Naive thymus-derived CD4-positive, alpha-beta T cell (primary cell): Measurements from ENCODE around the gene SIRT7. TPM values are rescaled to one million over a fixed set of nuclear protein-coding genes. Genes with fewer than 3 reads are reported as not detected.

Experiments
- ATAC-seq: fragments of 150-1000 bp; cut with Tn5 transposase; 2 replicates; pipeline ENCODE4 v1.10.0; 2021; ENCODE audit warnings: mild to moderate bottlenecking, moderate library complexity
- CTCF ChIA-PET: fragments of 350-600 bp; sonication (Branson Sonifier 250); formaldehyde crosslinking; loops from one replicate; lab custom pipeline; 2021; ENCODE audit warnings: antibody characterized with exemption; lab: Charles Lee
- POLR2A ChIA-PET: fragments of 350-600 bp; sonication (Branson Sonifier 250); formaldehyde crosslinking; loops from one replicate; lab custom pipeline; 2021; ENCODE audit warnings: antibody characterized with exemption, inconsistent platforms; lab: Charles Lee
- DNase-seq, 9 donors: peaks; one replicate each; pipeline versions ENCODE4 v3.0.0 to v3.0.0-alpha.2; 2020 to 2022; ENCODE audit warnings: mixed read lengths in 1 of 9
- H3K27ac ChIP-seq: one replicate; pipeline ENCODE4 v1.7.0; 2013; ENCODE audit warnings: mild to moderate bottlenecking, low read depth, low read length, moderate library complexity
- H3K27me3 ChIP-seq, 2 donors: one replicate each; pipeline ENCODE4 v1.7.0; 2013; ENCODE audit warnings: low read length in 2 of 2, mild to moderate bottlenecking in 2 of 2, moderate library complexity in 2 of 2; ENCODE audit not compliant: control insufficient read depth in 2 of 2, insufficient read depth in 2 of 2
- H3K36me3 ChIP-seq, 3 experiments: 1 replicate in 2 of 3; 2 replicates in 1 of 3; pipeline ENCODE4 v1.7.0; 2013; ENCODE audit warnings: low read length in 3 of 3, mild to moderate bottlenecking in 3 of 3, moderate library complexity in 1 of 3; ENCODE audit not compliant: insufficient read depth in 3 of 3, control insufficient read depth in 2 of 3
- H3K4me1 ChIP-seq, 2 donors: one replicate each; pipeline ENCODE4 v1.7.0; 2013; ENCODE audit warnings: low read length in 2 of 2, mild to moderate bottlenecking in 2 of 2, moderate library complexity in 1 of 2; ENCODE audit not compliant: control insufficient read depth in 2 of 2, insufficient read depth in 2 of 2
- H3K4me3 ChIP-seq: 2 replicates; pipeline ENCODE4 v1.7.0; 2013; ENCODE audit warnings: mild to moderate bottlenecking, low read length
- H3K9me3 ChIP-seq, 3 experiments: 1 replicate in 2 of 3; 2 replicates in 1 of 3; pipeline ENCODE4 v1.7.0; 2013; ENCODE audit warnings: low read length in 3 of 3; ENCODE audit not compliant: control insufficient read depth in 2 of 3
- H3K27ac Mint-ChIP-seq, 9 donors: one replicate each; pipeline ENCODE4 v1.8.0; 2020 to 2022; ENCODE audit warnings: mixed read lengths in 9 of 9, mild to moderate bottlenecking in 8 of 9, moderate library complexity in 5 of 9, inconsistent platforms in 2 of 9
- H3K27me3 Mint-ChIP-seq, 5 donors: one replicate each; pipeline ENCODE4 v1.8.0; 2021 to 2022; ENCODE audit warnings: mixed read lengths in 5 of 5, mild to moderate bottlenecking in 1 of 5
- H3K36me3 Mint-ChIP-seq, 5 donors: one replicate each; pipeline ENCODE4 v1.8.0; 2020 to 2022; ENCODE audit warnings: mixed read lengths in 5 of 5, mild to moderate bottlenecking in 3 of 5, inconsistent platforms in 1 of 5
- H3K4me1 Mint-ChIP-seq, 7 donors: one replicate each; pipeline ENCODE4 v1.8.0; 2020 to 2022; ENCODE audit warnings: mixed read lengths in 7 of 7, mild to moderate bottlenecking in 3 of 7, inconsistent platforms in 1 of 7
- H3K4me3 Mint-ChIP-seq, 10 donors: one replicate each; pipeline ENCODE4 v1.8.0; 2020 to 2022; ENCODE audit warnings: mild to moderate bottlenecking in 10 of 10, mixed read lengths in 10 of 10, moderate library complexity in 6 of 10, inconsistent platforms in 2 of 10
- H3K9me3 Mint-ChIP-seq, 11 donors: one replicate each; pipeline ENCODE4 v1.8.0; 2020 to 2022; ENCODE audit warnings: mixed read lengths in 11 of 11, mild to moderate bottlenecking in 4 of 11, inconsistent platforms in 1 of 11, moderate library complexity in 1 of 11
- intact Hi-C, 2 donors: fragments of 100-400 bp; cut with micrococcal nuclease; formaldehyde crosslinking; loops; one replicate each; pipeline ENCODE4 v1.15.1; 2023
- polyA plus RNA-seq, 2 donors: library from polyadenylated mRNA; unstranded; fragments of 300-500 nt; fragmentation: Illumina TruSeq; gene quantifications; one replicate each; pipeline ENCODE4 v1.2.3, GENCODE V29; 2021
- total RNA-seq, 6 experiments: library from RNA in 5 of 6; stranded (reverse) in 5 of 6; gene quantifications; 1 replicate in 5 of 6; 2 replicates in 1 of 6; pipeline ENCODE4 v1.2.3 and lab custom pipeline; 2021 to 2026

Gene SIRT7
- total and polyA plus RNA-seq, 7 experiments from 2014 or later, result 21.6 to 81.4 (median 56.8) TPM

DNA sequence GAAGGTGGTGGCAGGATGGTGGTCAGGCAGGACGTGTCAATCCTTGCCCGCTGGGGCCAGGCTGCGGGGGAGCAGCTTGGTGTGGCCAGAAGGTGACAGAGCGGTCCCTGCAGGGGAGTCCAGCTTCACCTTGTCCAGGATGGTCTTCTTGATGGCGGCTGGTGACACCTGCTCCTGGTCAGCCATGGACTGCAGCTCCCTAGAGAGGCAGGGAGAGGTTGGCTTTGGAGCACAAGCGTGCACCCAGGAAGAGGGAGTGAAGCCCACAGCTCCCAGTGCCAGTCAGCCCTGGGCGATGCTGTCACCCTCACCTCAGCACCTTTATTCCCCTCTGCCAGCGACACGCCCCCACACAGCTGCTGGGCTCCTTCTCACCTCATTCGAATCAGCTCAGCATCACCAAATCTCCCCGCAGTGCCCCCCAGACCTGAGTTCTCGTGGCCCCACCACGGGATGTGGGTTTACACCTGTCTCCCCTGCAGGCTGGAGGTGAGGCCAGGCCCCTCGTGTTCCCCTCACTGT, 15.3 kb upstream of the SIRT7 start:
- Histone ChIP-seq H3K27ac (no peak overlapping the region), H3K4me3 (no peak overlapping the region), H3K27me3 (peaks cover 0 to 13% of the 10 kb centered on the region in 2 donors), H3K4me1 (peaks cover 5 to 6% of the 10 kb centered on the region in 2 donors), H3K36me3 (no peaks in the 10 kb centered on the region), H3K9me3 (no peaks in the 10 kb centered on the region)
- H3K9me3 Mint-ChIP-seq, result no peaks in the 10 kb centered on the region
- H3K27ac Mint-ChIP-seq, result peak overlapping the region in 1 of 9 donors; percentile 25
- H3K36me3 Mint-ChIP-seq, result no peaks in the 10 kb centered on the region
- H3K27me3 Mint-ChIP-seq, result peaks cover 0 to 18% (median 0%) of the 10 kb centered on the region in 5 donors
- ATAC-seq, result no peak
- intact Hi-C loops, result no loop called here
- H3K4me3 Mint-ChIP-seq, result peak overlapping the region in 1 of 10 donors; percentile 51
- CTCF ChIA-PET, result no interaction called here
- POLR2A ChIA-PET, result interaction anchor here (0.7 kb wide), 1 partner anchor 104 kb away, joined by 3 read pairs; the partner anchor contains the start of gene DCXR
- peaks cover 0 to 13% (median 9%) of the 10 kb centered on the region in 7 donors for H3K4me1 Mint-ChIP-seq
- DNase-seq, result no peak

DNA sequence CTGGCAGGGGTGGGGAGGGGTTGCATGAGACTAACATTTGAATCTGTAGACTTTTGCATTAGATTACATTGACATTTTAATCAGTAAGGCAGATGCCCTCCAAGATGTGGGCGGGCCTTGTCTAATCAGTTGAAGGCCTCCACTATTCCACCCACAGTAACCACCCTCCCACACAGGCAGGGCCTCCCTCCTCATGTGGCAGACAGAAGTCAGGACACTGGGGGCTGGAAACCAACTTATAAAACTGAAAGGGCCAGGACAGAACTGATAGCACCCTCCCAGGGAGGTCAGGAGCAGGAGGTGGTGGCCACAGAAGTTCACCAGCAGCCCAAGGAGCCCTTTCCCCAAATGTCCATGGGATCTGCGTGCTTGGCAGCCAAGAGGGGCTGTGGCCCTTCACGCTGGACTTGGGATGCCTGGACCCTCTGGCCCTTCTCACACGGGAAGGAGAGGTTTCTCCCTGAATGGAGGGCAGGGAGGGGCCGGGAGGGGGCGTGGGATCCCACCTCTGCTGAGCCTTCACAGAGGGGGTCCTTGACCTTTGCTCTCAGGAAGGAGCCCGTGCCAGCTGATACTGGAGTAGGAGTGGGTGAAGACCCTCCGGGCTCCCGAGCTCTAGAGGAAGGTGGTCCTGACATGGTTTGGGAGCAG, 14.5 kb upstream of the SIRT7 start:
- Histone ChIP-seq H3K4me1 (peaks cover 8 to 9% of the 10 kb centered on the region in 2 donors), H3K27me3 (peaks cover 0 to 13% of the 10 kb centered on the region in 2 donors), H3K9me3 (no peaks in the 10 kb centered on the region), H3K4me3 (no peak overlapping the region), H3K36me3 (no peaks in the 10 kb centered on the region), H3K27ac (no peak overlapping the region)
- DNase-seq, result no peak
- Mint-ChIP-seq H3K9me3 (no peaks in the 10 kb centered on the region), H3K4me3 (no peak overlapping the region), H3K27me3 (peaks cover 0 to 18% (median 0%) of the 10 kb centered on the region in 5 donors), H3K27ac (no peak overlapping the region), H3K36me3 (no peaks in the 10 kb centered on the region), H3K4me1 (peaks cover 0 to 11% (median 4%) of the 10 kb centered on the region in 7 donors)
- POLR2A ChIA-PET, result interaction anchor here (0.7 kb wide), 1 partner anchor 105 kb away, joined by 3 read pairs; the partner anchor contains the start of gene DCXR
- intact Hi-C loops, result no loop called here
- CTCF ChIA-PET, result no interaction called here
- no peak for ATAC-seq

DNA sequence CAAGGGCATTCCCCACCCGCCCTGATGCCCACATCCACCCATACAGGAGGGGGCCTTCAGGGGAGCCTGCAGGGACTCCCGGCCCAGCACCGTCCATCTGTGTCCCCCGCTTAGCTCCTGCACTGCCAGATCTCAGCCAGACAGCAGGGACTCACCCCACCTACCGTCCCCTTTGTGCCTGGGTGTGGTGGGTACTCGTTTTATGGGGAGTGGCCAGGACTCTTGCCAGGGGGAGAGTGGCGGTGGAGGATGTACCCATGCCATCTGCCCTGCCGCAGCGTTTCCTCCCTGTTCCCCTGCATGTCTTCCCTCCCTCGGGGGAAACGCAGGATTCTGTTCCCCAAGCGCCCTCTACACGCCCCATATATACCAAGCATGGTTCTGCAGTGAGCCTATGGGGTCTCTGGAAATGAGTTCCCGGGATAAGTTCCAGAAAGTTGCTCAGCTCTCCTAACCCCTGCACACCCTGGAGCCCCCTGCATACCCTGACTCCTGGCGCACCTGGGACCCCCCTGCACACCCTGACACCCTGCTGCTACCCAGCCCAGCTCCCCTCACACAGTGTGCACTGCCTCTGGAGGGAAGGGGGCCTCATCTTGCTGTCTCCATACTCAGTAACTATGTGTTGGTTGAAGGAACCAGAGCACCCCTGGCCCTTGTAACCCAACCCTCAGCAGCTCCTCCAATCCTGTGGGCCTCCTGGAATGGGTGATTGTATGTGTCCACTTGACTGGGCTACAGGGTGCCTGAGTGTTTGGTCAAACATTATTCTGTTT, 13.8 kb upstream of the SIRT7 start:
- POLR2A ChIA-PET, result no interaction called here

DNA sequence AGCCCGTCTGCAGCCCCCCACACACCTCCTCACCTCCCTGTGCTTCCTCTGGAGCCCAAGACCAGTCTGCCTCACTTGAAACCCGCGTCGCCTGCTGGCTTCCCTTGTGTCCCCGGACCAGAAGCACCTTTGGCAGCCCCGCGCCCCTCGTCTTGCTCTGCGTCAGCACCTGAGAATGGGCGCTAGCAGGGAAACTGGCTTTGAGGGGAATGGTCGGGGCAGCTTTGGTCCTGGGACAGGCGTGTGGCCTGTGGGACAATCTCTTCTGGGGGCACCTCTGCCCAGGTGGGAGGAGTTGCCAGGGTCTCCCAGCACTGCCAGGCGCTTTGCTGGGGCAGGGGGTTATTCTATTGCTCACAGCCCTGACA, 13.2 kb upstream of the SIRT7 start:
- H3K4me1 ChIP-seq, result peaks cover 10 to 14% of the 10 kb centered on the region in 2 donors
- Mint-ChIP-seq H3K4me3 (peak overlapping the region in 1 of 10 donors; percentile 29), H3K9me3 (no peaks in the 10 kb centered on the region), H3K27me3 (peaks cover 0 to 18% (median 0%) of the 10 kb centered on the region in 5 donors), H3K27ac (peak overlapping the region in 1 of 9 donors; percentile 38), H3K36me3 (no peaks in the 10 kb centered on the region), H3K4me1 (peaks cover 5 to 14% (median 8%) of the 10 kb centered on the region in 7 donors)
- no peaks in the 10 kb centered on the region for H3K36me3 ChIP-seq
- ATAC-seq (no peak), DNase-seq (no peak)
- H3K27ac ChIP-seq, result no peak overlapping the region
- intact Hi-C loops, result no loop called here
- no peaks in the 10 kb centered on the region for H3K9me3 ChIP-seq
- POLR2A ChIA-PET, result interaction anchor here (0.6 to 1.5 kb wide), 3 partner anchors 17 to 527 kb away, joined by 3 to 4 read pairs (median 3); no protein-coding TSS in a partner anchor
- no peak overlapping the region for H3K4me3 ChIP-seq
- H3K27me3 ChIP-seq, result peaks cover 0 to 13% of the 10 kb centered on the region in 2 donors
- CTCF ChIA-PET, result no interaction called here

More for the DNA sequence above, 13.8 kb upstream of the SIRT7 start:
- Mint-ChIP-seq H3K4me3 (peak overlapping the region in 1 of 10 donors; percentile 29), H3K4me1 (peaks cover 0 to 11% (median 3%) of the 10 kb centered on the region in 7 donors), H3K9me3 (no peaks in the 10 kb centered on the region), H3K27me3 (peaks cover 0 to 18% (median 0%) of the 10 kb centered on the region in 5 donors), H3K36me3 (no peaks in the 10 kb centered on the region), H3K27ac (no peak overlapping the region)
- H3K27me3 ChIP-seq, result peaks cover 0 to 13% of the 10 kb centered on the region in 2 donors
- CTCF ChIA-PET, result no interaction called here
- intact Hi-C loops, result no loop called here
- DNase-seq (no peak), ATAC-seq (no peak)
- no peaks in the 10 kb centered on the region for H3K36me3 ChIP-seq
- H3K27ac ChIP-seq, result no peak overlapping the region
- no peak overlapping the region for H3K4me3 ChIP-seq
- peaks cover 8 to 9% of the 10 kb centered on the region in 2 donors for H3K4me1 ChIP-seq
- H3K9me3 ChIP-seq, result no peaks in the 10 kb centered on the region

DNA sequence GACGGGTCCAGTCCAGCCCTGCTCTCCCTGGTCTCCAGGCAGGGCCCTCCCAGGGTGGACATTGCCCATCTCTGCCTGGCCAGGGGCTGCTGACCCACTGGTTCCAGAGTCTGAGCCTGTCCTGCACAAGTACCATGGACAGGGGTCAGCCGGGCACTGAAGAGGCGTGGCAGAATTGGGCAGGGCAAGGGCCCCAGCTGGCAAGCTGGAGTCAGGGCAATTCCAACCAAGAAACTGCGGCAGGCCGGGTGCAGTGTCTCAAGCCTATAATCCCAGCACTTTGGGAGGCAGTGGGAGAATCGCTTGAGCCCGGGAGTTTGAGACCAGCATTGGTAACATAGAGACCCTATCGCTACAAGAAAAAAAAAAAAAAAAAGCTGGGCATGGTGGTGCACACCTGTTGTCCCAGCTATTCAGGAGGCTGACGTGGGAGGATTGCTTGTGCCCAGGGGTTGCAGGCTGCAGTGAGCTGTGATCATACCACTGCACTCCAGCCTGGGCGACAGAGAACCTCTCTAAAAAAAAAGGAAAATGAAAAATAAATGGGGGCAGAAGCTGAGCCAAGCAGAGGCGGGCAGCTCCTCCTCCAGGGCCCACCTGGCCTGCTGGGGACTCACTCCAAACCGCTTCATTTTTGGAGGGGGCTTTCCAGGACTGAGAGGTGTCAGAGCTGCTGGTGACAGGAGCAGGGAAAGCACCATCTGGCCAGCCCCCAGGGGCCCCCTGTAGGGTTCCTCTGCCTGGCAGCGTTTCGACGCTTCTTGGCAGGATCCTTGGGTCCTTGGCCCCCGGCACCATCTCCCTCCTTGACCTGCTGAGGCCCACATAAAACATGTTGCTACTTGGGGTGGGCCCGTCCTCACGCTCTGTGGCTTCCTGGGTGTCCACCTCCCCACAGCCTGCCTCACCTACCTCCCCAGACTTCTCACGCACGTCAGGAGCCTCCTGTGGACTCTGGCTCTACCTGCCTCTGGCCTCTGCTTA, 12.5 kb upstream of the SIRT7 start:
- H3K36me3 ChIP-seq, result no peaks in the 10 kb centered on the region
- Mint-ChIP-seq H3K9me3 (no peaks in the 10 kb centered on the region), H3K27me3 (peaks cover 0 to 18% (median 0%) of the 10 kb centered on the region in 5 donors), H3K4me3 (peak overlapping the region in 1 of 10 donors; percentile 28), H3K27ac (peak overlapping the region in 2 of 9 donors; percentile 38 to 62), H3K4me1 (peaks cover 9 to 16% (median 13%) of the 10 kb centered on the region in 7 donors), H3K36me3 (no peaks in the 10 kb centered on the region)
- H3K4me3 ChIP-seq, result no peak overlapping the region
- ChIA-PET CTCF (no interaction called here), POLR2A (interaction anchor here (0.6 to 1.5 kb wide), 5 partner anchors 16 to 527 kb away, joined by 3 to 4 read pairs (median 3); no protein-coding TSS in a partner anchor)
- no peak overlapping the region for H3K27ac ChIP-seq
- H3K27me3 ChIP-seq, result peaks cover 0 to 13% of the 10 kb centered on the region in 2 donors
- intact Hi-C loops, result no loop called here
- no peak for ATAC-seq
- H3K9me3 ChIP-seq, result no peaks in the 10 kb centered on the region
- H3K4me1 ChIP-seq, result peaks cover 10 to 20% of the 10 kb centered on the region in 2 donors
- DNase-seq, result no peak
